ENCODE data around the gene HMOX1.

DNA sequence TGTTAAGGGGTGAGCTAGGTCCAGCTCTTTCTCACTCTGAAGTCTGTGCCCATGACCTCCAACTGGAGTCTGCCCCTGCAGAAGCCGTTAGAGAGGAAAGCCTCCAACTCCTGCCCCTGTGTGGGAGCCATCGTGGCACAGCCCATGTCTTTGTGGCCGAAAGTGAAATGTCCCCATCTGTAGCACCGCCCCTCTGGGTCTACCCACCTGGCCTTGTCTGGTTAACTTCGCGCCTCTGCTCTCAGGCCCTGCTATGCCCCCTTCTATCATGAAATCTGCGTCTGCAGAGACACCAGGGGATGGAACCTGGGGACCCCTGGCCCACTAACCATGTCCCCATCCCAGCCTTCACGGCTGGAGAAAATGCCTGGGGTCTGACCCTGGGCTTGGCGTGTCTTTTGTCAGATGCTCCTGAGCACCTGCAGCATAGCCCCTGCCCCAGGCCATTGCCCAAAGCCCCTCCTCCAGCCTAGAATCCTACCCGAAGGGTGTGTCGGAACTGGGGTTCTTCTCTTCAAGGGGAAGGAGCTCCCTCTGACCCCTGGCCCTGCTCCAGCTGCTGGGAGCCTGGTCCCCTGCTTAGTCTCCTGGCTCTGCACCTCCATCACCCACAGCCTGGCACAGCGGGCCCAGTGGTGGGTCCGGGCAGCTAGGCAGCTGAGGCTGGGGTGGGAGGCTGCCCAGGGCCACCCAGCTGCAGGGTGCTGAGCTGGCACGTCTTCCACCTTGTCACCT lies 35.8 kb upstream of the HMOX1 start:
- TF ChIP-seq, protein P1, sequence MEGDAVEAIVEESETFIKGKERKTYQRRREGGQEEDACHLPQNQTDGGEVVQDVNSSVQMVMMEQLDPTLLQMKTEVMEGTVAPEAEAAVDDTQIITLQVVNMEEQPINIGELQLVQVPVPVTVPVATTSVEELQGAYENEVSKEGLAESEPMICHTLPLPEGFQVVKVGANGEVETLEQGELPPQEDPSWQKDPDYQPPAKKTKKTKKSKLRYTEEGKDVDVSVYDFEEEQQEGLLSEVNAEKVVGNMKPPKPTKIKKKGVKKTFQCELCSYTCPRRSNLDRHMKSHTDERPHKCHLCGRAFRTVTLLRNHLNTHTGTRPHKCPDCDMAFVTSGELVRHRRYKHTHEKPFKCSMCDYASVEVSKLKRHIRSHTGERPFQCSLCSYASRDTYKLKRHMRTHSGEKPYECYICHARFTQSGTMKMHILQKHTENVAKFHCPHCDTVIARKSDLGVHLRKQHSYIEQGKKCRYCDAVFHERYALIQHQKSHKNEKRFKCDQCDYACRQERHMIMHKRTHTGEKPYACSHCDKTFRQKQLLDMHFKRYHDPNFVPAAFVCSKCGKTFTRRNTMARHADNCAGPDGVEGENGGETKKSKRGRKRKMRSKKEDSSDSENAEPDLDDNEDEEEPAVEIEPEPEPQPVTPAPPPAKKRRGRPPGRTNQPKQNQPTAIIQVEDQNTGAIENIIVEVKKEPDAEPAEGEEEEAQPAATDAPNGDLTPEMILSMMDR (IDR thresholded peaks at IDR 0.05): no peak
- no peak for TF ChIP-seq POLR2A (IDR thresholded peaks at IDR 0.05)

All from adrenal gland (tissue), 5 donors.